AG10803 (cell line): Measurements from ENCODE around the gene EPB41L4A.

ENCODE experiments used
- DNase-seq: peaks from one replicate; pipeline ENCODE4 v3.0.0; 2010; ENCODE audit warnings: low read depth
- H3K4me3 ChIP-seq: 2 replicates; pipeline ENCODE4 v1.5.1; 2011; ENCODE audit warnings: mild to moderate bottlenecking, low read length, control low read depth
- CTCF ChIP-seq: conservative IDR thresholded peaks from 2 replicates; pipeline ENCODE4 v1.5.1; 2011; ENCODE audit warnings: mild to moderate bottlenecking, low read length, control low read depth, inconsistent platforms

EPB41L4A gene

GRCh38 chr5:112323166-112323565, 95.9 kb downstream of the EPB41L4A start:
- DNase-seq: no peak
- no peak for TF ChIP-seq CTCF
- H3K4me3 ChIP-seq: no peak overlapping the region

GRCh38 chr5:112320408-112320807, 98.7 kb downstream of the EPB41L4A start:
- H3K4me3 ChIP-seq: no peak overlapping the region
- TF ChIP-seq CTCF: no peak
- no peak for DNase-seq

GRCh38 chr5:112318346-112318745, 100.7 kb downstream of the EPB41L4A start:
- TF ChIP-seq CTCF: no peak
- H3K4me3 ChIP-seq: no peak overlapping the region
- no peak for DNase-seq

GRCh38 chr5:112317866-112318265, 101.2 kb downstream of the EPB41L4A start:
- no peak overlapping the region for H3K4me3 ChIP-seq
- TF ChIP-seq CTCF: no peak
- DNase-seq: no peak

- DNase-seq: no peak
- no peak overlapping the region for H3K4me3 ChIP-seq
- TF ChIP-seq CTCF: no peak
These were observed 102.3 kb downstream of the EPB41L4A start for GRCh38 chr5:112316731-112317130.

- TF ChIP-seq CTCF: no peak
These were observed 103.1 kb downstream of the EPB41L4A start for GRCh38 chr5:112316006-112316405.

GRCh38 chr5:112312295-112313275, 106.5 kb downstream of the EPB41L4A start:
- DNase-seq: no peak
- no peak overlapping the region for H3K4me3 ChIP-seq
- no peak for TF ChIP-seq CTCF

More at GRCh38 chr5:112316006-112316405, 103.1 kb downstream of the EPB41L4A start:
- no peak for DNase-seq
- H3K4me3 ChIP-seq: no peak overlapping the region
